B cell (primary cell): Measurements from ENCODE around the gene EPB41L1. TPM values are rescaled to one million over a fixed set of nuclear protein-coding genes. Genes with fewer than 3 reads are reported as not detected.

Experiments used
- ATAC-seq: fragments of 200-7000 bp; cut with Tn5 transposase; one replicate; pipeline ENCODE4 v1.10.0; 2021; ENCODE audit warnings: low read depth, mild to moderate bottlenecking, moderate number of reproducible peaks, moderate library complexity
- CTCF ChIA-PET: fragments of 350-600 bp; sonication (Branson Sonifier 250); formaldehyde crosslinking; loops from one replicate; lab custom pipeline; 2021; ENCODE audit warnings: antibody characterized with exemption, inconsistent platforms; lab: Charles Lee
- POLR2A ChIA-PET: fragments of 350-600 bp; sonication (Branson Sonifier 250); formaldehyde crosslinking; loops from one replicate; lab custom pipeline; 2021; ENCODE audit warnings: antibody characterized with exemption; lab: Charles Lee
- DNase-seq: peaks from one replicate; pipeline ENCODE4 v3.0.0; 2013
- H2AFZ ChIP-seq: 2 replicates; pipeline ENCODE4 v1.6.1; 2012; ENCODE audit warnings: mild to moderate bottlenecking, low read depth, low read length; ENCODE audit not compliant: insufficient read depth, poor library complexity, severe bottlenecking
- H3K27ac ChIP-seq, 2 donors: 1 replicate in 1 of 2; 2 replicates in 1 of 2; pipeline ENCODE4 v1.5.1; 2012 to 2013; ENCODE audit warnings: low read length in 2 of 2, mild to moderate bottlenecking in 2 of 2, moderate library complexity in 1 of 2
- H3K27me3 ChIP-seq, 4 experiments: fragments of 200-600 bp in 1 of 4; sonication (generic) in 1 of 4; replicated peaks in 1 of 4; 1 replicate in 2 of 4; 2 replicates in 2 of 4; pipeline versions ENCODE4 v1.6.1 to v1.7.0; 2013 to 2016; ENCODE audit warnings: low read length in 3 of 4, mild to moderate bottlenecking in 2 of 4, mixed read lengths in 1 of 4, moderate library complexity in 1 of 4; ENCODE audit not compliant: insufficient read depth in 4 of 4, control insufficient read depth in 3 of 4; ENCODE audit errors: control extremely low read depth in 1 of 4
- H3K36me3 ChIP-seq, 2 experiments: replicated peaks in 1 of 2; 1 replicate in 1 of 2; 2 replicates in 1 of 2; pipeline versions ENCODE4 v1.6.1 to v1.7.1; 2013; ENCODE audit warnings: low read length in 1 of 2; ENCODE audit not compliant: insufficient read depth in 2 of 2, control insufficient read depth in 1 of 2; ENCODE audit errors: control extremely low read depth in 1 of 2, extremely low read depth in 1 of 2
- H3K4me1 ChIP-seq, 2 donors: fragments of 200-600 bp in 1 of 2; sonication (generic) in 1 of 2; 1 replicate in 1 of 2; 2 replicates in 1 of 2; pipeline versions ENCODE4 v1.5.1 to v1.6.1; 2013 to 2017; ENCODE audit warnings: low read length in 2 of 2; ENCODE audit not compliant: control insufficient read depth in 2 of 2, insufficient read depth in 2 of 2
- H3K4me2 ChIP-seq: replicated peaks from 2 replicates; pipeline ENCODE3; 2012; ENCODE audit warnings: mild to moderate bottlenecking, low read depth, low read length; ENCODE audit not compliant: poor library complexity, severe bottlenecking
- H3K4me3 ChIP-seq, 5 experiments: fragments of 200-600 bp in 1 of 5; sonication (generic) in 1 of 5; 1 replicate in 3 of 5; 2 replicates in 2 of 5; pipeline versions ENCODE4 v1.5.1 to v1.7.0; 2011 to 2016; ENCODE audit warnings: low read length in 4 of 5, mild to moderate bottlenecking in 4 of 5, low read depth in 2 of 5, control low read depth in 1 of 5, moderate library complexity in 1 of 5; ENCODE audit not compliant: insufficient read depth in 1 of 5; ENCODE audit errors: control extremely low read depth in 1 of 5, extremely low read depth in 1 of 5
- H3K79me2 ChIP-seq: fragments of 200-600 bp; sonication (generic); one replicate; pipeline ENCODE4 v1.6.0; 2016; ENCODE audit warnings: low read length; ENCODE audit not compliant: control insufficient read depth, insufficient read depth
- H3K9ac ChIP-seq: fragments of 200-600 bp; sonication (generic); 2 replicates; pipeline ENCODE4 v1.6.1; 2017; ENCODE audit warnings: mild to moderate bottlenecking, low read length, moderate library complexity
- H3K9me3 ChIP-seq, 3 donors: one replicate each; pipeline versions ENCODE4 v1.6.1 to v1.7.1; 2013; ENCODE audit warnings: low read length in 2 of 3; ENCODE audit not compliant: control insufficient read depth in 2 of 3, insufficient read depth in 1 of 3; ENCODE audit errors: control extremely low read depth in 1 of 3
- H4K20me1 ChIP-seq: 2 replicates; pipeline ENCODE4 v1.6.0; 2012; ENCODE audit warnings: mild to moderate bottlenecking, low read length; ENCODE audit not compliant: insufficient read depth, control insufficient read depth, poor library complexity, severe bottlenecking
- H3K27ac Mint-ChIP-seq: one replicate; pipeline ENCODE4 v1.8.0; 2021; ENCODE audit warnings: mixed read lengths
- H3K27me3 Mint-ChIP-seq: one replicate; pipeline ENCODE4 v1.8.0; 2021; ENCODE audit warnings: mixed read lengths
- H3K4me1 Mint-ChIP-seq: one replicate; pipeline ENCODE4 v1.8.0; 2021; ENCODE audit warnings: mixed read lengths
- H3K4me3 Mint-ChIP-seq: one replicate; pipeline ENCODE4 v1.8.0; 2021; ENCODE audit warnings: mixed read lengths
- H3K9me3 Mint-ChIP-seq: one replicate; pipeline ENCODE4 v1.8.0; 2022; ENCODE audit warnings: mixed read lengths; ENCODE audit not compliant: insufficient read depth
- EZH2 ChIP-seq: IDR thresholded peaks from 2 replicates; pipeline ENCODE4 v1.6.1; 2012; ENCODE audit warnings: borderline replicate concordance, low read depth, mild to moderate bottlenecking, moderate library complexity, low read length; ENCODE audit not compliant: insufficient read depth, poor library complexity, severe bottlenecking
- WGBS: methylation state at CpG from one replicate; pipeline ENCODE4 v1.1.5; 2013; ENCODE audit warnings: missing lambda C conversion rate; ENCODE audit not compliant: insufficient coverage; 5-methylcytosine and 5-hydroxymethylcytosine counted together
- intact Hi-C: fragments of 100-400 bp; cut with micrococcal nuclease; formaldehyde crosslinking; loops from one replicate; pipeline ENCODE4 v1.10.0; 2022
- polyA plus RNA-seq: library from polyadenylated mRNA; depleted of rRNA; stranded (reverse); fragments of >200 nt; gene quantifications from 2 replicates; pipeline ENCODE4 v1.2.3, GENCODE V29; 2012
- total RNA-seq, 2 donors: library from RNA; stranded (reverse); fragments of 120-200 nt in 1 of 2; gene quantifications; 1 replicate in 1 of 2; 2 replicates in 1 of 2; pipeline versions ENCODE4 v1.2.3 to v1.2.4, GENCODE V29; 2013 to 2022
- TF ChIP-seq, protein P1 (sequence below): fragments of 200-600 bp; IDR thresholded peaks from one replicate; pipeline ENCODE4 v1.8.0; 2022; ENCODE audit warnings: antibody characterized with exemption, mild to moderate bottlenecking

Gene EPB41L1
- total and polyA plus RNA-seq, 2 donors (not counting 1 experiment from before 2014, with no cell fraction given) = 0.12 to 1.3 TPM

DNA sequence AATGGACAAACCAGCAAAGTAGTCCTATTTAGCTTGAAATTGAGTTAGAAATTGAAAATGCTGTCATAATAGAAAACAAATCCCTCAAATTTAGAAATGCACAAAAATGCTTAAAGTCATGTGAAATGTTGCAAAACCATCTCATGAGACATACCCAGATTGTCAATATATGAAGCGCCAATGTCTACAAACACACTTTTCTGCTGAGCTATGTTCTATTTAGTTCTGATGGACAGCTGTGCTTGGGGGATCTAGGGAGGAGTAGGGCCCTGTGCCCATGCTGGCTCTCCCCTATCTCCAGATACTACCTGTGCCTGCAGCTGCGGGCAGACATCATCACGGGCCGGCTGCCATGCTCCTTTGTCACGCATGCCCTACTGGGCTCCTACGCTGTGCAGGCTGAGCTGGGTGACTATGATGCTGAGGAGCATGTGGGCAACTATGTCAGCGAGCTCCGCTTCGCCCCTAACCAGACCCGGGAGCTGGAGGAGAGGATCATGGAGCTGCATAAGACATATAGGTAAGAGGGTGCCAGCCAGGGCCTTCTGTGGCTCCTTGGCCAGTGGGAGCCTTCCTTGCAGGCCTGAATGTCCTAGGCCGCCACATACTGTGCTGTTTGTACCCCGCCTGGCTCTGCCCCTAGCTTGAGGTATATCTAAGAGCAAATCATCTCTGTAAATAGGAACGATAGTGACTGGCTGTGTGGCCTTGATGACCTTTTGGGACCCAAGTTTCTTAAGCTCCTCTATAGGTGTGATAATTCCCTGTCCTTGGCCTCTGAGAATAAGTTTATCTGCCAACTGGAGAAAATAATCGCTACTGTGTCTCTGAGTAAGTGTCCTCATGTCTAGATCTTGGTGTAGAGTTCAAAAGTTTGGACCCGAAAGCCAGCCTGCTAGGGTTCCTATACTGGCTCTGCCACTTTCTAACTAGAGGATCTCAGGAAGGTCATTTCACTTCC is 30.6 kb downstream of the EPB41L1 start:
- Histone ChIP-seq H3K27me3 (no peaks in the 10 kb centered on the region), H3K9me3 (no peaks in the 10 kb centered on the region), H3K4me3 (no peak overlapping the region), H3K9ac (no peak overlapping the region), H3K4me2 (no peak overlapping the region), H3K4me1 (no peaks in the 10 kb centered on the region), H4K20me1 (no peaks in the 10 kb centered on the region), H3K36me3 (no peaks in the 10 kb centered on the region), H3K27ac (no peak overlapping the region), H3K79me2 (no peaks in the 10 kb centered on the region), H2AFZ (no peak overlapping the region)
- ChIA-PET POLR2A (no interaction called here), CTCF (interaction anchor here (0.8 to 2.1 kb wide), 4 partner anchors 12 to 192 kb away, joined by 3 to 10 read pairs (median 5); no protein-coding TSS in a partner anchor)
- no peak overlapping the region for H3K4me3 Mint-ChIP-seq
- no peak for ATAC-seq
- 92% methylated on average over 10 of the region's 15 CpGs for WGBS
- no peaks in the 10 kb centered on the region for H3K4me1 Mint-ChIP-seq
- intact Hi-C loops = no loop called here
- H3K9me3 Mint-ChIP-seq = no peaks in the 10 kb centered on the region
- H3K27me3 Mint-ChIP-seq = no peaks in the 10 kb centered on the region
- no peak overlapping the region for H3K27ac Mint-ChIP-seq
- TF ChIP-seq, protein P1, sequence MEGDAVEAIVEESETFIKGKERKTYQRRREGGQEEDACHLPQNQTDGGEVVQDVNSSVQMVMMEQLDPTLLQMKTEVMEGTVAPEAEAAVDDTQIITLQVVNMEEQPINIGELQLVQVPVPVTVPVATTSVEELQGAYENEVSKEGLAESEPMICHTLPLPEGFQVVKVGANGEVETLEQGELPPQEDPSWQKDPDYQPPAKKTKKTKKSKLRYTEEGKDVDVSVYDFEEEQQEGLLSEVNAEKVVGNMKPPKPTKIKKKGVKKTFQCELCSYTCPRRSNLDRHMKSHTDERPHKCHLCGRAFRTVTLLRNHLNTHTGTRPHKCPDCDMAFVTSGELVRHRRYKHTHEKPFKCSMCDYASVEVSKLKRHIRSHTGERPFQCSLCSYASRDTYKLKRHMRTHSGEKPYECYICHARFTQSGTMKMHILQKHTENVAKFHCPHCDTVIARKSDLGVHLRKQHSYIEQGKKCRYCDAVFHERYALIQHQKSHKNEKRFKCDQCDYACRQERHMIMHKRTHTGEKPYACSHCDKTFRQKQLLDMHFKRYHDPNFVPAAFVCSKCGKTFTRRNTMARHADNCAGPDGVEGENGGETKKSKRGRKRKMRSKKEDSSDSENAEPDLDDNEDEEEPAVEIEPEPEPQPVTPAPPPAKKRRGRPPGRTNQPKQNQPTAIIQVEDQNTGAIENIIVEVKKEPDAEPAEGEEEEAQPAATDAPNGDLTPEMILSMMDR = no peak
- TF ChIP-seq EZH2 = no peak
- no peak for DNase-seq
